ENCODE measurements around the gene GATAD2A. TPM values are rescaled to one million over a fixed set of nuclear protein-coding genes. Genes with fewer than 3 reads are reported as not detected.

The GATAD2A gene
- total RNA-seq, 1 donor from 2014 or later = 118 TPM

DNA sequence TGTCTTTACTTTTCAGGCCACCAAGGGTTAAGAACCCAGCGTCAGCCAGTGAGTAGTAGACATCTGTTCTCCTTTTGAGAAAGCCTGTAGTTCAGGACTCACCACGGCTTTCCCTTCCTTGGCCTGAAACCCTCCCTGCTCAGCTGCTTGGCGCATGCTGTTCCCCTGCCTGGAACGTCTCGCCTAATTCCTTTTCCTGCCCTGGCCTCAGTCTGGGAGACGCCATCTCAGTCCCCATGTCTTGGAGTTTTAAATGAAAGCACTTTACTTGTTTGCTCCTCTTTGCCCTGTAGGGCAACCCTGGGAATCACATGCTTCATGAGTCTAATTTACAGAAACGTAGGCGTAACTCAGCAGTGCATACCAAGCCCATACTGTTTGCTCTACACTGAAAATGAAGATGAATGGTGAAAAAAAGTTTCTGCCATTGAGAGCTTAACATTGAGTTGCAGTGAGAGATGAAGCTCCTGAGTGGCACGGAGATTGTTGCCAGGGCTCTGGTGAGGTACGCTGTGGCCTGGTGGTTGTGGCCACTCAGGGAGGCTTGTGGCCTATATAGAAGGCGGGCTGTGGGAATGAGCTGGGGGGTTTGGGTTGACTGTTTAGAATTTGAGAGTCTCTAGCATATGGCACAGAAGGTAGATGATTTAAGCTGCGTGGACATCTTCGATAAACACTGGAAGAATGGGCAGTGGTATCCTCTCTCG lies 52.8 kb downstream of the GATAD2A start:
- TF ChIP-seq, protein P1, sequence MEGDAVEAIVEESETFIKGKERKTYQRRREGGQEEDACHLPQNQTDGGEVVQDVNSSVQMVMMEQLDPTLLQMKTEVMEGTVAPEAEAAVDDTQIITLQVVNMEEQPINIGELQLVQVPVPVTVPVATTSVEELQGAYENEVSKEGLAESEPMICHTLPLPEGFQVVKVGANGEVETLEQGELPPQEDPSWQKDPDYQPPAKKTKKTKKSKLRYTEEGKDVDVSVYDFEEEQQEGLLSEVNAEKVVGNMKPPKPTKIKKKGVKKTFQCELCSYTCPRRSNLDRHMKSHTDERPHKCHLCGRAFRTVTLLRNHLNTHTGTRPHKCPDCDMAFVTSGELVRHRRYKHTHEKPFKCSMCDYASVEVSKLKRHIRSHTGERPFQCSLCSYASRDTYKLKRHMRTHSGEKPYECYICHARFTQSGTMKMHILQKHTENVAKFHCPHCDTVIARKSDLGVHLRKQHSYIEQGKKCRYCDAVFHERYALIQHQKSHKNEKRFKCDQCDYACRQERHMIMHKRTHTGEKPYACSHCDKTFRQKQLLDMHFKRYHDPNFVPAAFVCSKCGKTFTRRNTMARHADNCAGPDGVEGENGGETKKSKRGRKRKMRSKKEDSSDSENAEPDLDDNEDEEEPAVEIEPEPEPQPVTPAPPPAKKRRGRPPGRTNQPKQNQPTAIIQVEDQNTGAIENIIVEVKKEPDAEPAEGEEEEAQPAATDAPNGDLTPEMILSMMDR (conservative IDR thresholded peaks at IDR 0.05; ENCODE audit: low read depth, low read length) = no peak
- DNase-seq (ENCODE audit: low read depth) = no peak

DNA sequence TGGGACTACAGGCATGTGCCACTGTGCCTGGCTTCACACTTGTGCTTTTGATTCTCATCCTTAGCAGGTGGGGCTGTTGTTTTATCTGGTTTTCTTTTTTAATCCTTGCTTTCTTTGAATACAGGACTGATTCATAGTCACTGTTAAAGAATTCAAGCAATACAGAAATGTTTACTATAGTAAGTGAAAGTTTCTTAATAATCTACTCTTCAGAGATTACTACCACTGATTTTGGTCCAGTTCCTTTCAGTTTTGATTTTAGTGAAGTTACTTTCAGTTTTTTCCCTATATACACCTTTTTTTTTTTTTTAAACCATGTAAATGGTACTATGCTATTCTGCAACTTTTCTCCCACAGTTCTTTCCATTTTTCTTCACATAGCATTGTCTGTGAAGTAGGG lies 53.6 kb downstream of the GATAD2A start:
- no peak overlapping the region for H3K4me3 ChIP-seq (ENCODE audit: low read depth, low read length)
- TF ChIP-seq, protein P1 (conservative IDR thresholded peaks at IDR 0.05; ENCODE audit: low read depth, low read length) = no peak
- DNase-seq (ENCODE audit: low read depth) = no peak

More for the DNA sequence above, 52.8 kb downstream of the GATAD2A start:
- H3K4me3 ChIP-seq (ENCODE audit: low read depth, low read length) = no peak overlapping the region

DNA sequence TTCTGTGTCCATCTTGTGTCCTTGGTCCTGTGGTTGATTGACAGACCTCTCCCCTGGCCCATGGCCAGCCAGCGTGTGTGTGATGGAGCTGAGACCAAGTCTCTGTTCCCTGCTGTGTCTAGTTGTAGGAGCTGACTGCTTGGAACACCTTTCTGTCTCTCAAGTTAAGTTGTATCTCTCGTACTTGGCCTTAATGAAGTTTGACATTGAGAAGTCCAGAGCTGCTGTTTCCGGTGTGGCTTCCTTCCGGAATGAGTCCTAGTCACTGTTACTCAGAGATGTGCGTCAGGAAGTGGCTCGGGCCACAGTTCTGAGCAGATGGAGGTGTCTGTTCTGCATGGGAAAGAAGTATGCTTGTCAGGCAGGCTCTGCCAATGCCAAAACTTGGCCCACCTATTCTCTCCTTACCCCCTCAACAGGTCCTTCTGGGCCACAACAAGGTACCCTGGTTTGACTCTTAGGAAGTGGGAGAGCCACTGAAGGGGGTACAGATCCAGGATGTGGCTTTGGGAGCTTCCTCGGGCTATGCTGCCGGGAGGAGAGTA lies 54.3 kb downstream of the GATAD2A start:
- TF ChIP-seq, protein P1 (conservative IDR thresholded peaks at IDR 0.05; ENCODE audit: low read depth, low read length) = no peak
- no peak overlapping the region for H3K4me3 ChIP-seq (ENCODE audit: low read depth, low read length)
- DNase-seq (ENCODE audit: low read depth) = no peak

DNA sequence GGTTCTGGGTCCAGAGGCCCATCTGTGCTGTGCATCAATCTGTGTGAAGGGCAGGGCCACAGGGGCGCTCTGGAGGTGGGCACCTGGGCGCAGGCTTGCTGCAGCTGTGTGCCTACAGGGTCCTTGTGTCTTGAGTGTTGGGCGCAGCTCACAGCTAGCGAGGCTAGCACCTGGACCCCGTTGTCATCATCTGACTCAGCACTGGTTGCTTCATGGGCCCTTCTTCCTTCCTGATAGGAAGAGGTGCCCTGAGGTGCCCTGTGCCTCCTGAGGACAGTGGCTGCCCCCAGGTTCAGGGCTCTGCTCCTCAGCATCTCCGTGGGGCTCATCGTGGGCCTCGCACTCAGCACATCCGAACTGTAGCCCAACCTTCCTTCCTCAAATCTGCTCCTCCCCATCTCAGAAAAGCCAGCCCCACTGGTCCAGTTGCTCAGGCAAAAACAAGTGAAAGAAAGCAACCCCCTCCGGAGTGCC lies 54.8 kb downstream of the GATAD2A start:
- DNase-seq (ENCODE audit: low read depth) = no peak

GRCh38 chr19:19460761-19461265 lies 55.3 kb downstream of the GATAD2A start:
- TF ChIP-seq, protein P1 (conservative IDR thresholded peaks at IDR 0.05; ENCODE audit: low read depth, low read length) = no peak
- H3K4me3 ChIP-seq (ENCODE audit: low read depth, low read length) = no peak overlapping the region
- DNase-seq (ENCODE audit: low read depth) = no peak

More for the DNA sequence above, 54.8 kb downstream of the GATAD2A start:
- H3K4me3 ChIP-seq (ENCODE audit: low read depth, low read length) = no peak overlapping the region
- TF ChIP-seq, protein P1 (conservative IDR thresholded peaks at IDR 0.05; ENCODE audit: low read depth, low read length) = no peak

GRCh38 chr19:19461306-19461670 lies 55.8 kb downstream of the GATAD2A start:
- no peak overlapping the region for H3K4me3 ChIP-seq (ENCODE audit: low read depth, low read length)
- TF ChIP-seq, protein P1 (conservative IDR thresholded peaks at IDR 0.05; ENCODE audit: low read depth, low read length) = no peak
- no peak for DNase-seq (ENCODE audit: low read depth)
